Astrocyte (in vitro differentiated cells and primary cell): ENCODE data around the gene ASCL2. TPM values are rescaled to one million over a fixed set of nuclear protein-coding genes. Genes with fewer than 3 reads are reported as not detected.

Experiments
- DNase-seq: peaks from one replicate; pipeline ENCODE4 v3.0.0-alpha.2; 2010; ENCODE audit warnings: low read depth
- FAIRE-seq: peaks from 2 replicates; lab custom pipeline; 2011; peaks lifted over from hg19 to GRCh38; lab: Jason Lieb, UNC
- H2AFZ ChIP-seq: 2 replicates; pipeline ENCODE4 v1.6.0; 2012; ENCODE audit warnings: low read depth, low read length, inconsistent platforms
- H3K27ac ChIP-seq: 2 replicates; pipeline ENCODE4 v1.5.1; 2011; ENCODE audit warnings: low read depth, low read length, inconsistent platforms
- H3K27me3 ChIP-seq: 2 replicates; pipeline ENCODE4 v1.6.0; 2011; ENCODE audit warnings: low read length, inconsistent platforms; ENCODE audit not compliant: insufficient read depth
- H3K36me3 ChIP-seq: 2 replicates; pipeline ENCODE4 v1.5.1; 2011; ENCODE audit warnings: low read length, inconsistent platforms; ENCODE audit not compliant: insufficient read depth
- H3K4me1 ChIP-seq: 2 replicates; pipeline ENCODE4 v1.5.1; 2011; ENCODE audit warnings: low read length, inconsistent platforms; ENCODE audit not compliant: insufficient read depth
- H3K4me2 ChIP-seq: 2 replicates; pipeline ENCODE4 v1.6.0; 2012; ENCODE audit warnings: low read length, inconsistent platforms
- H3K4me3 ChIP-seq: 2 replicates; pipeline ENCODE4 v1.5.1; 2011; ENCODE audit warnings: low read depth, mild to moderate bottlenecking, low read length, inconsistent platforms; ENCODE audit not compliant: insufficient read depth
- H3K79me2 ChIP-seq: 2 replicates; pipeline ENCODE4 v1.6.0; 2012; ENCODE audit warnings: mild to moderate bottlenecking, low read length, inconsistent platforms; ENCODE audit not compliant: insufficient read depth
- H3K9ac ChIP-seq: 2 replicates; pipeline ENCODE4 v1.6.0; 2012; ENCODE audit warnings: mild to moderate bottlenecking, low read length, inconsistent platforms
- H3K9me3 ChIP-seq: 2 replicates; pipeline ENCODE4 v1.5.1; 2012; ENCODE audit warnings: low read depth, mild to moderate bottlenecking, low read length, inconsistent platforms; ENCODE audit not compliant: insufficient read depth
- H4K20me1 ChIP-seq: 2 replicates; pipeline ENCODE4 v1.6.0; 2012; ENCODE audit warnings: low read length, inconsistent platforms; ENCODE audit not compliant: insufficient read depth
- H3K27ac Mint-ChIP-seq: one replicate; pipeline ENCODE4 v1.8.0; 2021; ENCODE audit warnings: mild to moderate bottlenecking, mixed read lengths; ENCODE audit not compliant: unreplicated experiment
- H3K27me3 Mint-ChIP-seq: one replicate; pipeline ENCODE4 v1.8.0; 2021; ENCODE audit warnings: low read depth, mixed read lengths; ENCODE audit not compliant: unreplicated experiment
- H3K36me3 Mint-ChIP-seq: one replicate; pipeline ENCODE4 v1.8.0; 2021; ENCODE audit warnings: low read depth, mixed read lengths; ENCODE audit not compliant: unreplicated experiment
- H3K4me1 Mint-ChIP-seq: one replicate; pipeline ENCODE4 v1.8.0; 2021; ENCODE audit warnings: low read depth, mixed read lengths; ENCODE audit not compliant: unreplicated experiment
- H3K4me3 Mint-ChIP-seq: one replicate; pipeline ENCODE4 v1.8.0; 2021; ENCODE audit warnings: mild to moderate bottlenecking, moderate library complexity, mixed read lengths; ENCODE audit not compliant: unreplicated experiment
- H3K9me3 Mint-ChIP-seq: one replicate; pipeline ENCODE4 v1.8.0; 2021; ENCODE audit warnings: mild to moderate bottlenecking, mixed read lengths; ENCODE audit not compliant: unreplicated experiment
- CTCF ChIP-seq: IDR thresholded peaks from 2 replicates; pipeline ENCODE4 v1.5.1; 2011; ENCODE audit warnings: low read depth, mild to moderate bottlenecking, inconsistent platforms, low read length, moderate library complexity; ENCODE audit not compliant: insufficient read depth
- EZH2 ChIP-seq: IDR thresholded peaks from 2 replicates; pipeline ENCODE4 v1.6.1; 2012; ENCODE audit warnings: mild to moderate bottlenecking, low read length, inconsistent platforms; ENCODE audit not compliant: insufficient read depth
- total RNA-seq: library from RNA; stranded (reverse); gene quantifications from 2 replicates; pipeline ENCODE4 v1.2.1, GENCODE V29; 2021

The ASCL2 gene
- total RNA-seq, 1 donor from 2014 or later: not detected

- H2AFZ ChIP-seq: no peak overlapping the region
- H3K4me3 Mint-ChIP-seq: no peak overlapping the region
- no peak overlapping the region for H3K4me2 ChIP-seq
- no peak overlapping the region for H3K9ac ChIP-seq
- no peak overlapping the region for H3K27ac Mint-ChIP-seq
- TF ChIP-seq CTCF (no peak), EZH2 (no peak)
- H3K27me3 Mint-ChIP-seq: peaks cover 36% of the 10 kb centered on the region
- H3K27me3 ChIP-seq: no peaks in the 10 kb centered on the region
- DNase-seq: no peak
- peaks cover 16% of the 10 kb centered on the region for H3K4me1 ChIP-seq
- H3K4me1 Mint-ChIP-seq: no peaks in the 10 kb centered on the region
- no peaks in the 10 kb centered on the region for H4K20me1 ChIP-seq
- peaks cover 8% of the 10 kb centered on the region for H3K36me3 Mint-ChIP-seq
- H3K27ac ChIP-seq: no peak overlapping the region
- no peaks in the 10 kb centered on the region for H3K9me3 ChIP-seq
- no peak for FAIRE-seq
- no peaks in the 10 kb centered on the region for H3K79me2 ChIP-seq
- H3K9me3 Mint-ChIP-seq: peaks cover 4% of the 10 kb centered on the region
- no peaks in the 10 kb centered on the region for H3K36me3 ChIP-seq
- no peak overlapping the region for H3K4me3 ChIP-seq
These were observed 46.5 kb upstream of the ASCL2 start for GRCh38 chr11:2316963-2317244.

- no peaks in the 10 kb centered on the region for H3K9me3 ChIP-seq
- no peak overlapping the region for H3K9ac ChIP-seq
- TF ChIP-seq EZH2: no peak
- Mint-ChIP-seq H3K4me3 (no peak overlapping the region), H3K9me3 (peaks cover 4% of the 10 kb centered on the region), H3K27me3 (peaks cover 32% of the 10 kb centered on the region), H3K36me3 (peaks cover 8% of the 10 kb centered on the region), H3K4me1 (no peaks in the 10 kb centered on the region), H3K27ac (no peak overlapping the region)
- H3K27me3 ChIP-seq: no peaks in the 10 kb centered on the region
- FAIRE-seq: no peak
- no peaks in the 10 kb centered on the region for H3K79me2 ChIP-seq
- peaks cover 16% of the 10 kb centered on the region for H3K4me1 ChIP-seq
- no peaks in the 10 kb centered on the region for H4K20me1 ChIP-seq
- no peak overlapping the region for H3K4me2 ChIP-seq
- H3K27ac ChIP-seq: no peak overlapping the region
- H2AFZ ChIP-seq: no peak overlapping the region
- H3K36me3 ChIP-seq: no peaks in the 10 kb centered on the region
- no peak overlapping the region for H3K4me3 ChIP-seq
- DNase-seq: no peak
These were observed 46.0 kb upstream of the ASCL2 start for GRCh38 chr11:2316169-2316962.

- peaks cover 16% of the 10 kb centered on the region for H3K4me1 ChIP-seq
- peak overlapping the region; percentile 60 for H2AFZ ChIP-seq
- Mint-ChIP-seq H3K27me3 (peaks cover 27% of the 10 kb centered on the region), H3K9me3 (peaks cover 4% of the 10 kb centered on the region), H3K4me1 (no peaks in the 10 kb centered on the region), H3K4me3 (no peak overlapping the region), H3K27ac (no peak overlapping the region), H3K36me3 (peaks cover 8% of the 10 kb centered on the region)
- no peaks in the 10 kb centered on the region for H3K9me3 ChIP-seq
- no peaks in the 10 kb centered on the region for H3K79me2 ChIP-seq
- no peaks in the 10 kb centered on the region for H3K36me3 ChIP-seq
- no peak overlapping the region for H3K27ac ChIP-seq
- H3K27me3 ChIP-seq: no peaks in the 10 kb centered on the region
- no peak overlapping the region for H3K4me3 ChIP-seq
- no peaks in the 10 kb centered on the region for H4K20me1 ChIP-seq
- DNase-seq (no peak), FAIRE-seq (no peak)
- no peak overlapping the region for H3K4me2 ChIP-seq
- TF ChIP-seq EZH2 (no peak), CTCF (no peak)
- no peak overlapping the region for H3K9ac ChIP-seq
These were observed 45.2 kb upstream of the ASCL2 start for GRCh38 chr11:2315395-2316168.
